ENCODE data around the gene TMEM163.
A peak's percentile ranks its signal among the peaks of the same experiment; 100 is the strongest.
"Not testable (repeated sequence)": the region's sequence is repeated elsewhere in the genome, so short reads cannot be mapped to it uniquely, and the experiment has no call there.

Gene TMEM163

GRCh38 chr2:134512734-134513464 lies 205.9 kb downstream of the TMEM163 start:
- no peak for DNase-seq

GRCh38 chr2:134508391-134508790 lies 210.4 kb downstream of the TMEM163 start:
- no peak for DNase-seq

- DNase-seq = no peak
Measured at GRCh38 chr2:134507697-134508096, 211.1 kb downstream of the TMEM163 start.

GRCh38 chr2:134507159-134507558 lies 211.6 kb downstream of the TMEM163 start:
- DNase-seq = not testable (repeated sequence)

GRCh38 chr2:134505446-134505845 lies 213.4 kb downstream of the TMEM163 start:
- DNase-seq = no peak

GRCh38 chr2:134504586-134505336 lies 214.0 kb downstream of the TMEM163 start:
- no peak for DNase-seq

- DNase-seq = no peak
Measured at GRCh38 chr2:134502104-134502503, 216.7 kb downstream of the TMEM163 start.

- no peak for DNase-seq
Measured at GRCh38 chr2:134501476-134502091, 217.2 kb downstream of the TMEM163 start.

- DNase-seq = no peak
Measured at GRCh38 chr2:134500211-134500935, 218.4 kb downstream of the TMEM163 start.

- no peak for DNase-seq
Measured at GRCh38 chr2:134499307-134499926, 219.4 kb downstream of the TMEM163 start.

GRCh38 chr2:134498654-134499053 lies 220.1 kb downstream of the TMEM163 start:
- DNase-seq = no peak

GRCh38 chr2:134493797-134494196 lies 225.0 kb downstream of the TMEM163 start:
- no peak for DNase-seq

- peak; percentile 2 for DNase-seq
Measured at GRCh38 chr2:134491771-134492441, 226.9 kb downstream of the TMEM163 start.

- DNase-seq = no peak
Measured at GRCh38 chr2:134491022-134491421, 227.8 kb downstream of the TMEM163 start.

GRCh38 chr2:134490559-134490958 lies 228.2 kb downstream of the TMEM163 start:
- no peak for DNase-seq

- DNase-seq = no peak
Measured at GRCh38 chr2:134489732-134490384, 228.9 kb downstream of the TMEM163 start.

- DNase-seq = no peak
Measured at GRCh38 chr2:134482766-134483340, 235.9 kb downstream of the TMEM163 start.

- no peak for DNase-seq
Measured at GRCh38 chr2:134482131-134482723, 236.6 kb downstream of the TMEM163 start.

GRCh38 chr2:134479696-134480330 lies 239.0 kb downstream of the TMEM163 start:
- no peak for DNase-seq

- not testable (repeated sequence) for DNase-seq
Measured at GRCh38 chr2:134476982-134477381, 241.8 kb downstream of the TMEM163 start.

All from midbrain (tissue), 1 donor.